ENCODE measurements around the gene CRKL. TPM values are rescaled to one million over a fixed set of nuclear protein-coding genes. Genes with fewer than 3 reads are reported as not detected.
"Not testable (repeated sequence)": the region's sequence is repeated elsewhere in the genome, so short reads cannot be mapped to it uniquely, and the experiment has no call there.

Gene CRKL
- polyA plus RNA-seq, 2 of the 4 experiments (the other 2 are of a cell fraction): 21.4 to 22.8 TPM

DNA sequence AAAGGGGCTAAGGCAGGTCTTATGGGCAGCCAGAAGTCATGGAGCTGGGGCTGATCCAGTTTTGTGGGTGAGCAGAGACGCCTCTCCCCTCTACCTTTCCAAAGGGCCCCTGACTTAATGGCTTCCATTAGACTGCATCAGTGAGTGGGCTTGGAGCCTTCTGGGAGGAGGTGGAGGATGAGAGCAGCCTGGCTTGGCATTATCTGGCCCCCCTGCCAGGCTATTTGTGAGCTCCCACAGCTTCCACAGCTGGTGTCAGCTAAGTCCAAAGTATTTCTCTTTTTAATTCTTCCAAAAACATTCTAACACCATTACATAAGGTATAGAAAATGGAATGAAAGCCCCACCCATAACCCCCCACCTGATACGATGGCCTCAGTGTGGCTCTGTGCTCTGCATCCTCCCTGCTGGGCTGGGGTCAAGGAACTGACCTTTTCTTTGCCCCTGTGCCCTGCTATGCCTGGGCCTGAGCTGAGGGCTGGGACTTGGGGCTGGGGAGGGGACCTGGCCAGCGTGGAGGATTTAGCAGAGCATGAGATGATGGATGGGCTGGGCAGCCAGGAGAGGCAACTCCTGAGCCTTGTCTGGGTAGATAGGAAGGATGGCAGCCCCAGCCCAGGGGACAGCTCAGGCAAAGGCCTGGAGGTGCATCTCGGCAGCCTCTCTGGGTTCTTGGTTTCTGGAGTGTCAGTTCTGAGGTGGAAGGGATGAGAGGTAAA is 53.9 kb downstream of the CRKL start:
- Histone ChIP-seq H3K9me3 (no peaks in the 10 kb centered on the region), H3K4me2 (no peak overlapping the region), H3K4me3 (no peak overlapping the region), H3K4me1 (no peaks in the 10 kb centered on the region), H3K27ac (no peak overlapping the region)
- WGBS (ENCODE audit: missing lambda C conversion rate): 78% methylated on average over 4 of the region's 4 CpGs
- CTCF ChIA-PET: interaction anchor here (1.1 to 3.6 kb wide), 5 partner anchors 9 to 86 kb away, joined by 4 to 24 read pairs (median 7); partner anchors contain the start of gene LZTR1
- no peak for FAIRE-seq
- POLR2A ChIA-PET: interaction anchor here (1.5 to 3.0 kb wide), 2 partner anchors 11 to 13 kb away, joined by 9 to 12 read pairs; partner anchors contain the start of gene LZTR1
- ATAC-seq: no peak
- TF ChIP-seq NPAS2 (CRISPR knock-in tag; IDR thresholded peaks at IDR 0.05; ENCODE audit: borderline replicate concordance): no peak
- TF ChIP-seq HDAC2 (IDR thresholded peaks at IDR 0.05): no peak
- TF ChIP-seq KDM1A (IDR thresholded peaks at IDR 0.05; ENCODE audit: low read depth): no peak
- no peak for TF ChIP-seq MYC (IDR thresholded peaks at IDR 0.05; ENCODE audit: borderline replicate concordance, low read length)
- TF ChIP-seq, protein P1, sequence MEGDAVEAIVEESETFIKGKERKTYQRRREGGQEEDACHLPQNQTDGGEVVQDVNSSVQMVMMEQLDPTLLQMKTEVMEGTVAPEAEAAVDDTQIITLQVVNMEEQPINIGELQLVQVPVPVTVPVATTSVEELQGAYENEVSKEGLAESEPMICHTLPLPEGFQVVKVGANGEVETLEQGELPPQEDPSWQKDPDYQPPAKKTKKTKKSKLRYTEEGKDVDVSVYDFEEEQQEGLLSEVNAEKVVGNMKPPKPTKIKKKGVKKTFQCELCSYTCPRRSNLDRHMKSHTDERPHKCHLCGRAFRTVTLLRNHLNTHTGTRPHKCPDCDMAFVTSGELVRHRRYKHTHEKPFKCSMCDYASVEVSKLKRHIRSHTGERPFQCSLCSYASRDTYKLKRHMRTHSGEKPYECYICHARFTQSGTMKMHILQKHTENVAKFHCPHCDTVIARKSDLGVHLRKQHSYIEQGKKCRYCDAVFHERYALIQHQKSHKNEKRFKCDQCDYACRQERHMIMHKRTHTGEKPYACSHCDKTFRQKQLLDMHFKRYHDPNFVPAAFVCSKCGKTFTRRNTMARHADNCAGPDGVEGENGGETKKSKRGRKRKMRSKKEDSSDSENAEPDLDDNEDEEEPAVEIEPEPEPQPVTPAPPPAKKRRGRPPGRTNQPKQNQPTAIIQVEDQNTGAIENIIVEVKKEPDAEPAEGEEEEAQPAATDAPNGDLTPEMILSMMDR (IDR thresholded peaks at IDR 0.05): no peak
- no peak for TF ChIP-seq RNF2 (IDR thresholded peaks at IDR 0.05; ENCODE audit: borderline replicate concordance, low read depth)
- TF ChIP-seq SMC3 (IDR thresholded peaks at IDR 0.05): no peak
- TF ChIP-seq CBX8 (IDR thresholded peaks at IDR 0.05): no peak
- TF ChIP-seq HEYL (CRISPR knock-in tag; IDR thresholded peaks at IDR 0.05): no peak
- TF ChIP-seq, protein P2, sequence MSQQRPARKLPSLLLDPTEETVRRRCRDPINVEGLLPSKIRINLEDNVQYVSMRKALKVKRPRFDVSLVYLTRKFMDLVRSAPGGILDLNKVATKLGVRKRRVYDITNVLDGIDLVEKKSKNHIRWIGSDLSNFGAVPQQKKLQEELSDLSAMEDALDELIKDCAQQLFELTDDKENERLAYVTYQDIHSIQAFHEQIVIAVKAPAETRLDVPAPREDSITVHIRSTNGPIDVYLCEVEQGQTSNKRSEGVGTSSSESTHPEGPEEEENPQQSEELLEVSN (IDR thresholded peaks at IDR 0.05; ENCODE audit: borderline replicate concordance, low read depth): no peak
- TF ChIP-seq CHD2 (IDR thresholded peaks at IDR 0.05; ENCODE audit: low read length, partially characterized antibody): no peak
- no peak for TF ChIP-seq PHF8 (IDR thresholded peaks at IDR 0.05; ENCODE audit: borderline replicate concordance, low read depth)
- no peak for TF ChIP-seq TP53 (CRISPR knock-in tag; IDR thresholded peaks at IDR 0.05)
- TF ChIP-seq HOXB5 (CRISPR knock-in tag; IDR thresholded peaks at IDR 0.05): no peak
- no peak for TF ChIP-seq KDM5A (IDR thresholded peaks at IDR 0.05)
- no peak for TF ChIP-seq FOSB (CRISPR knock-in tag; IDR thresholded peaks at IDR 0.05)
- TF ChIP-seq EHMT2 (IDR thresholded peaks at IDR 0.05; ENCODE audit: low read depth): no peak
- no peak for TF ChIP-seq CHD4 (IDR thresholded peaks at IDR 0.05; ENCODE audit: borderline replicate concordance)
- TF ChIP-seq POLR2AphosphoS2 (conservative IDR thresholded peaks at IDR 0.05; ENCODE audit: low read length): no peak
- TF ChIP-seq, protein P3, sequence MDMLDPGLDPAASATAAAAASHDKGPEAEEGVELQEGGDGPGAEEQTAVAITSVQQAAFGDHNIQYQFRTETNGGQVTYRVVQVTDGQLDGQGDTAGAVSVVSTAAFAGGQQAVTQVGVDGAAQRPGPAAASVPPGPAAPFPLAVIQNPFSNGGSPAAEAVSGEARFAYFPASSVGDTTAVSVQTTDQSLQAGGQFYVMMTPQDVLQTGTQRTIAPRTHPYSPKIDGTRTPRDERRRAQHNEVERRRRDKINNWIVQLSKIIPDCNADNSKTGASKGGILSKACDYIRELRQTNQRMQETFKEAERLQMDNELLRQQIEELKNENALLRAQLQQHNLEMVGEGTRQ (IDR thresholded peaks at IDR 0.05): no peak
- no peak for DNase-seq (ENCODE audit: low read depth in 1 of 2, low spot score in 1 of 2)

DNA sequence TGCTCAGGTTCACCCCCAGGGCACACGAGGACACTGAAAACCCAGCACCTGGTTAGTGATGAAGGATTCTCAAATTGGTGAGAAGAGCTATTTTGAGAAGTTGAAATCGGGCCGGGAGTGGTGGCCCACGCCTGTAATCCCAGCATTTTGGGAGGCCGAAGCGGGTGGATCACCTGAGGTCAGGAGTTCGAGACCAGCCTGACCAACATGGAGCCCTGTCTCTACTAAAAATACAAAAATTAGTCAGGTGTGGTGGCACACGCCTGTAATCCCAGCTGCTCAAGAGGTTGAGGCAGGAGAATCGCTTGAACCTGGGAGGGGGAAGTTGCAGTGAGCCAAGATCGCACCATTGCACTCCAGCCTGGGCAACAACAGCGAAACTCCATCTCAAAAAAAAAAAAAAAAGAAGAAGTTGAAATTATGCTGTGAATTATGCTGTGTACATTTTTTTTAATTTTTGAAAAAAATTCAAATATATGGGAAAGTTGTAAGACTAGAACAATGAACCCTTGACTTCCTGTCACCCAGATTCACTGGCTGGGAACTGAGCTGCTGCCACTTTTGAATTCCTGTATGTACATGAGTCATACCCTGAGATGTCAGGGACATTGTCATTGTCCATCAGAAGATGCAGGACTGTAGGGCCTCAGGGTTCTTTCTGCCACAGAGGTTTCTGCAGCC is 54.9 kb downstream of the CRKL start:
- not testable (repeated sequence) for H3K27ac ChIP-seq; H3K4me3 ChIP-seq; H3K9me3 ChIP-seq; H3K4me1 ChIP-seq; FAIRE-seq; ATAC-seq; DNase-seq (ENCODE audit: low read depth in 1 of 2, low spot score in 1 of 2); H3K4me2 ChIP-seq
- 88% methylated on average over 10 of the region's 11 CpGs for WGBS (ENCODE audit: missing lambda C conversion rate)
- CTCF ChIA-PET: interaction anchor here (0.6 to 3.6 kb wide), 7 partner anchors 10 to 131 kb away, joined by 3 to 24 read pairs (median 4); partner anchors contain the start of gene LZTR1
- POLR2A ChIA-PET: interaction anchor here (1.5 to 3.0 kb wide), 2 partner anchors 9 to 14 kb away, joined by 9 to 12 read pairs; partner anchors contain the start of gene LZTR1

All from A549 (cell line).